ENCODE measurements around the gene PIP4K2B. TPM values are rescaled to one million over a fixed set of nuclear protein-coding genes. Genes with fewer than 3 reads are reported as not detected.
A peak's percentile ranks its signal among the peaks of the same experiment; 100 is the strongest.

PIP4K2B gene
- total and polyA plus RNA-seq, 2 donors (not counting 1 experiment from before 2014, with no cell fraction given): 24.0 to 42.9 TPM

DNA sequence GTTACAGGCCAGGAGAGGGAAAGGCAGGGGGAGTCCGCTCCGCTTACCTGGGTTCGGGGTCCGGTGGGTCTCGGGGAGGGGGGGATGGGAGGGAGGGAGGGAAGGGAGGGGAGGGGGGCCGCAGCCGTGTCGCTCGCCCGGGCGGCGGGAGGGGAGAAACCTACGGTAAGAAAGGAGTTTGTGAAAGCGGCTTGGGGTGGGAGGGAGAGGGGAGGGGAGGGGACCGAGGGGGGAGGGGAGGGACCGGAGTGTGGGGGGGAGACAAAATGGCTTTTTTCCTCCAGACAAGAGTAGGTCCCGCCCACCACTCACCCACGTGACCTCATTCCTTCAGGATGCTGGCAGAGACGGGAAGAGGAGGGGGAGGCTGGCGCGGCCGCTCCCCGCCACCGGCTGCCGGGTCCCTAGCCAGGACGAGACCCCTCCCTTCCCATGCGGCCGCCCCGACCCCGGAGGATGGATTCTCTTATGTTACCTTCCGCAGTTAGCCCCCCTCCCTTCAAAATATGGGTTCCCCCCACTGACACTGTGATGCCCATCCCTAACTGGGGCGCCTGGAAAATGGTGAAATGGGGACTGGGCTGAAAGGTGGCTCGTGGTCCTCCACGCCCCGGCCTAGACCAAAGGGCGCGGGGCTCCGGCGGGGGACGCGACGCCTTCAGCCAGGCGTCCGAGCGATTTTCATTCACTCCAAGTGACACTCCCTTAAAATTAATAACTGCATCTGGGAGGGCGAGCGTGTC is 51.0 kb downstream of the PIP4K2B start, which contains the start of gene PCGF2:
PCGF2 (minus strand) TSS at position 188 of the 743 bp plus-strand sequence. CDS start 7,934 bp downstream, outside the sequence.
- 2% methylated on average over 23 of the region's 47 CpGs for WGBS (ENCODE audit: insufficient coverage)
- POLR2A ChIA-PET: no interaction called here
- H3K4me1 ChIP-seq (ENCODE audit: control insufficient read depth in 2 of 2, insufficient read depth in 2 of 2, low read length in 2 of 2): peaks cover 61 to 72% of the 10 kb centered on the region in 2 donors
- Mint-ChIP-seq H3K27ac (peak within 1 kb of the TSS; percentile 28), H3K4me3 (peak within 1 kb of the TSS; percentile 94), H3K27me3 (peaks cover 33% of the 10 kb centered on the region), H3K9me3 (ENCODE audit: insufficient read depth) (no peaks in the 10 kb centered on the region), H3K4me1 (peaks cover 48% of the 10 kb centered on the region)
- H3K9ac ChIP-seq (ENCODE audit: low read length): peak within 1 kb of the TSS; percentile 66
- H3K4me3 ChIP-seq (ENCODE audit: control extremely low read depth in 1 of 5, extremely low read depth in 1 of 5, insufficient read depth in 1 of 5, low read depth in 2 of 5, low read length in 4 of 5): peak within 1 kb of the TSS; percentile 18 to 65 (median 51)
- ATAC-seq (ENCODE audit: low read depth): no peak
- CTCF ChIA-PET: no interaction called here
- no peaks in the 10 kb centered on the region for H3K36me3 ChIP-seq (replicated peaks in 1 of 2; ENCODE audit: control extremely low read depth in 1 of 2, control insufficient read depth in 1 of 2, extremely low read depth in 1 of 2, insufficient read depth in 2 of 2, low read length in 1 of 2)
- H3K9me3 ChIP-seq (ENCODE audit: control extremely low read depth in 1 of 3, control insufficient read depth in 2 of 3, insufficient read depth in 1 of 3, low read length in 2 of 3): peaks cover 0 to 9% (median 0%) of the 10 kb centered on the region in 3 donors
- no peak within 1 kb of the TSS for H3K27ac ChIP-seq (ENCODE audit: low read length in 2 of 2)
- peaks cover 13% of the 10 kb centered on the region for H3K79me2 ChIP-seq (ENCODE audit: control insufficient read depth, insufficient read depth, low read length)
- peak; percentile 60 for DNase-seq
- intact Hi-C loops (cut with micrococcal nuclease): no loop called here
- H2AFZ ChIP-seq (ENCODE audit: insufficient read depth, low read depth, low read length, poor library complexity, severe bottlenecking): peak within 1 kb of the TSS; percentile 53
- peaks cover 0 to 50% (median 25%) of the 10 kb centered on the region in 4 experiments for H3K27me3 ChIP-seq (replicated peaks in 1 of 4; ENCODE audit: control extremely low read depth in 1 of 4, control insufficient read depth in 3 of 4, insufficient read depth in 4 of 4, low read length in 3 of 4)
- peak; percentile 92 for TF ChIP-seq EZH2 (IDR thresholded peaks at IDR 0.05; ENCODE audit: borderline replicate concordance, insufficient read depth, low read depth, low read length, poor library complexity, severe bottlenecking)
- TF ChIP-seq, protein P1, sequence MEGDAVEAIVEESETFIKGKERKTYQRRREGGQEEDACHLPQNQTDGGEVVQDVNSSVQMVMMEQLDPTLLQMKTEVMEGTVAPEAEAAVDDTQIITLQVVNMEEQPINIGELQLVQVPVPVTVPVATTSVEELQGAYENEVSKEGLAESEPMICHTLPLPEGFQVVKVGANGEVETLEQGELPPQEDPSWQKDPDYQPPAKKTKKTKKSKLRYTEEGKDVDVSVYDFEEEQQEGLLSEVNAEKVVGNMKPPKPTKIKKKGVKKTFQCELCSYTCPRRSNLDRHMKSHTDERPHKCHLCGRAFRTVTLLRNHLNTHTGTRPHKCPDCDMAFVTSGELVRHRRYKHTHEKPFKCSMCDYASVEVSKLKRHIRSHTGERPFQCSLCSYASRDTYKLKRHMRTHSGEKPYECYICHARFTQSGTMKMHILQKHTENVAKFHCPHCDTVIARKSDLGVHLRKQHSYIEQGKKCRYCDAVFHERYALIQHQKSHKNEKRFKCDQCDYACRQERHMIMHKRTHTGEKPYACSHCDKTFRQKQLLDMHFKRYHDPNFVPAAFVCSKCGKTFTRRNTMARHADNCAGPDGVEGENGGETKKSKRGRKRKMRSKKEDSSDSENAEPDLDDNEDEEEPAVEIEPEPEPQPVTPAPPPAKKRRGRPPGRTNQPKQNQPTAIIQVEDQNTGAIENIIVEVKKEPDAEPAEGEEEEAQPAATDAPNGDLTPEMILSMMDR (IDR thresholded peaks at IDR 0.05): no peak
- peak within 1 kb of the TSS; percentile 79 for H3K4me2 ChIP-seq (replicated peaks; ENCODE audit: low read depth, low read length, poor library complexity, severe bottlenecking)
- H4K20me1 ChIP-seq (ENCODE audit: control insufficient read depth, insufficient read depth, low read length, poor library complexity, severe bottlenecking): peaks cover 16% of the 10 kb centered on the region

Measured in B cell (primary cell).